Omental fat pad (tissue), 4 donors: ENCODE measurements around the gene ANKS1B. TPM values are rescaled to one million over a fixed set of nuclear protein-coding genes. Genes with fewer than 3 reads are reported as not detected.

ENCODE experiments used
- ATAC-seq: fragments of 150-250 bp; one replicate; pipeline ENCODE4 v1.9.1; 2016; ENCODE audit warnings: mild to moderate bottlenecking, moderate library complexity; ENCODE audit not compliant: low FRiP score
- DNase-seq: peaks from one replicate; pipeline ENCODE4 v3.0.0-alpha.2; 2019; ENCODE audit warnings: low spot score
- CTCF ChIP-seq, 3 donors: fragments of 450-650 bp; IDR thresholded peaks; one replicate each; pipeline ENCODE4 v1.5.1; 2016 to 2017; ENCODE audit warnings: antibody characterized with exemption in 3 of 3, mild to moderate bottlenecking in 3 of 3, moderate library complexity in 2 of 3
- total RNA-seq, 4 donors: library from RNA; depleted of rRNA; stranded (reverse); fragments of >200 nt; gene quantifications; one replicate each; pipeline ENCODE4 v1.1.0, GENCODE V29; 2016

The ANKS1B gene
- total RNA-seq, 4 donors from 2014 or later: 5.5 to 26.4 (median 7.6) TPM

GRCh38 chr12:99154983-99155336 is 829.8 kb downstream of the ANKS1B start:
- ATAC-seq: peak; percentile 19
- no peak for DNase-seq
- no peak for TF ChIP-seq CTCF (IDR thresholded peaks at IDR 0.05)

- ATAC-seq: peak; percentile 94
- no peak for DNase-seq
- TF ChIP-seq CTCF (IDR thresholded peaks at IDR 0.05): no peak
These were observed 830.3 kb downstream of the ANKS1B start for GRCh38 chr12:99154216-99154982.

- TF ChIP-seq CTCF (IDR thresholded peaks at IDR 0.05): no peak
- no peak for DNase-seq
- ATAC-seq: no peak
These were observed 831.4 kb downstream of the ANKS1B start for GRCh38 chr12:99153293-99153692.

- no peak for TF ChIP-seq CTCF (IDR thresholded peaks at IDR 0.05)
- ATAC-seq: no peak
These were observed 832.4 kb downstream of the ANKS1B start for GRCh38 chr12:99152337-99152736.

GRCh38 chr12:99151744-99152143 is 833.0 kb downstream of the ANKS1B start:
- TF ChIP-seq CTCF (IDR thresholded peaks at IDR 0.05): no peak
- DNase-seq (no peak), ATAC-seq (no peak)

More at GRCh38 chr12:99152337-99152736, 832.4 kb downstream of the ANKS1B start:
- DNase-seq: no peak

DNA sequence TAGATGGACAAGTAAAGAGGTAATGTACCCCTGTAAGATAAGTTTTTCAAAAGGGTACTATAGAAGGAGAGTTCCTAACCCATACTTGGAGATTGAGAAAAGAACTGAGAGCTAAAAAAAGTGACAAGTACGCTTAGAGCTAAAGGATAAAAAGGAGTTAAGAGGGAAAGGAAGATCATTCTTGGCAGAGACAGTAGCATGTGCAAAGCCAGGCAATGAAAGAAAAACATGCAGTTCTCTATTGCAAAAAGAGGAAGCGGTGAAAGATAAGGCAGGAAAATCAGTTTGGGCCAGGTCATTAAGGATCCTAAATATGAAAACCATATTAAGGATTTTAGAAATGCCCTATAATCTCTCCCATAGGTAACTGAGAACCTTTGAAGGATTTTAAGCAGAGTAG is 837.6 kb downstream of the ANKS1B start:
- ATAC-seq (no peak), DNase-seq (no peak)
- no peak for TF ChIP-seq CTCF (IDR thresholded peaks at IDR 0.05)

DNA sequence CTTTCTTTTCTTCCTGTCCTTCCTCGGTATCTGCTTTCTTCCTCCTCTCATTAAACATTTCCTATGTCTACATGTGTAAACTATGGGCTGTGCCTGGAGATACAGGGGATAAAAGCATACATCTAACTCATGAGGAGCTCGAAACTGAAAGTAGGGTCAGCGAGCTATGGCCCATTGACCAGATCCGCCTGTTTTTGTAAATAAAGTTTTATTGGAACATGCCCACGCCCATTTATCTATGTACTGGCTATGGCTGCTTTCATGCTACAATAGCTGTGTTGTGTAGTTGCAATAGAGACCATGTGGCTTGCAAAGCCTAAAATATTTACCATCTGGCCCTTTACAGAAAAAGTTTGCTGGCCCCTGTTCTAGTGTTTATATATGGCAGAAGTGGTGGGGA is 838.0 kb downstream of the ANKS1B start:
- DNase-seq: no peak
- TF ChIP-seq CTCF (IDR thresholded peaks at IDR 0.05): no peak
- no peak for ATAC-seq
